HepG2 (cell line): Measurements from ENCODE around the gene CADM4. TPM values are rescaled to one million over a fixed set of nuclear protein-coding genes. Genes with fewer than 3 reads are reported as not detected.

Experiments used
- ARNT ChIP-seq: fragments of 450-650 bp; IDR thresholded peaks from 2 replicates; pipeline ENCODE4 v1.6.1; 2017
- DNMT1 ChIP-seq: sonication (generic); formaldehyde crosslinking; IDR thresholded peaks from 2 replicates; pipeline ENCODE4 v1.5.1; 2020; ENCODE audit warnings: mild to moderate bottlenecking, missing genetic modification reagents
- FOSL1 ChIP-seq: sonication (generic); formaldehyde crosslinking; IDR thresholded peaks from 2 replicates; pipeline ENCODE4 v1.9.0; 2021; ENCODE audit warnings: missing genetic modification reagents, borderline replicate concordance
- HNRNPK ChIP-seq: fragments of 200-400 bp; formaldehyde crosslinking; IDR thresholded peaks from 2 replicates; pipeline ENCODE4 v1.6.1; 2018; ENCODE audit warnings: low read length, low read depth, moderate library complexity, mild to moderate bottlenecking; ENCODE audit not compliant: poor library complexity, severe bottlenecking
- PITX1 ChIP-seq: sonication (generic); formaldehyde crosslinking; IDR thresholded peaks from 2 replicates; pipeline ENCODE4 v1.5.1; 2020; ENCODE audit warnings: mild to moderate bottlenecking, missing genetic modification reagents
- RFX5 ChIP-seq: IDR thresholded peaks from 2 replicates; pipeline ENCODE4 v1.6.1; 2011; ENCODE audit warnings: low read depth, low read length, improper control_type of control experiment
- TRIM24 ChIP-seq: sonication (generic); formaldehyde crosslinking; IDR thresholded peaks from 2 replicates; pipeline ENCODE4 v1.8.0; 2022; ENCODE audit warnings: mild to moderate bottlenecking, missing genetic modification reagents
- ZNF230 ChIP-seq: sonication (generic); formaldehyde crosslinking; IDR thresholded peaks from 2 replicates; pipeline ENCODE4 v1.4.0; 2020; ENCODE audit warnings: mild to moderate bottlenecking, missing genetic modification reagents
- ZNF367 ChIP-seq: sonication (generic); formaldehyde crosslinking; IDR thresholded peaks from 2 replicates; pipeline ENCODE4 v1.4.0; 2020; ENCODE audit warnings: missing genetic modification reagents, borderline replicate concordance
- ZNF430 ChIP-seq: sonication (generic); formaldehyde crosslinking; IDR thresholded peaks from 2 replicates; pipeline ENCODE4 v1.9.0; 2021; ENCODE audit warnings: mild to moderate bottlenecking, missing genetic modification reagents
- polyA plus RNA-seq, 8 experiments: library from polyadenylated mRNA; depleted of rRNA in 3 of 8; stranded (reverse) in 7 of 8; unstranded in 1 of 8; fragments of >200 nt; fragmentation: Illumina TruSeq in 4 of 8; extraction: Trizol in 4 of 8; gene quantifications; 2 replicates each; pipeline versions ENCODE4 v1.2.1 to v1.2.3, GENCODE V29; 2011 to 2016; ENCODE audit warnings: low read depth in 4 of 8, missing spikeins in 1 of 8, mixed read lengths in 1 of 8; ENCODE audit not compliant: insufficient read depth in 1 of 8
- total RNA-seq, 5 experiments: library from RNA; depleted of rRNA; stranded (reverse); fragments of >200 nt; fragmentation: Illumina TruSeq; extraction: Trizol; gene quantifications; 2 replicates each; pipeline ENCODE4 v1.2.3, GENCODE V29; 2016; ENCODE audit warnings: low read depth in 1 of 5
- TF ChIP-seq, protein P1 (sequence below): sonication (generic); formaldehyde crosslinking; IDR thresholded peaks from 2 replicates; pipeline ENCODE4 v1.9.0; 2021; ENCODE audit warnings: missing genetic modification reagents, mild to moderate bottlenecking, borderline replicate concordance
- TF ChIP-seq, protein P2 (sequence below): sonication (generic); formaldehyde crosslinking; conservative IDR thresholded peaks from 2 replicates; pipeline ENCODE4 v1.4.0; 2020; ENCODE audit warnings: missing genetic modification reagents
- TF ChIP-seq, protein P3 (sequence below): sonication (generic); formaldehyde crosslinking; IDR thresholded peaks from 2 replicates; pipeline ENCODE4 v1.4.0; 2020; ENCODE audit warnings: mild to moderate bottlenecking, missing genetic modification reagents
- TF ChIP-seq, protein P4 (sequence below): sonication (generic); formaldehyde crosslinking; IDR thresholded peaks from 2 replicates; pipeline ENCODE4 v1.4.0; 2020; ENCODE audit warnings: missing genetic modification reagents
- TF ChIP-seq, protein P5 (sequence below): sonication (generic); formaldehyde crosslinking; IDR thresholded peaks from 2 replicates; pipeline ENCODE4 v1.4.0; 2020; ENCODE audit warnings: mild to moderate bottlenecking, missing genetic modification reagents
- TF ChIP-seq, protein P6 (sequence below): sonication (generic); formaldehyde crosslinking; IDR thresholded peaks from 2 replicates; pipeline ENCODE4 v1.5.0; 2020; ENCODE audit warnings: missing genetic modification reagents
- TF ChIP-seq, protein P7 (sequence below): sonication (generic); formaldehyde crosslinking; IDR thresholded peaks from 2 replicates; pipeline ENCODE4 v1.5.1; 2020; ENCODE audit warnings: missing genetic modification reagents, mild to moderate bottlenecking, borderline replicate concordance
- TF ChIP-seq, protein P8 (sequence below): sonication (generic); formaldehyde crosslinking; IDR thresholded peaks from 2 replicates; pipeline ENCODE4 v1.4.0; 2020; ENCODE audit warnings: mild to moderate bottlenecking, missing genetic modification reagents

CADM4 gene
- total and polyA plus RNA-seq, 2 of the 13 experiments (the other 11 are each of a cell fraction or from before 2014, with no cell fraction given): 8.5 to 16.0 TPM

DNA sequence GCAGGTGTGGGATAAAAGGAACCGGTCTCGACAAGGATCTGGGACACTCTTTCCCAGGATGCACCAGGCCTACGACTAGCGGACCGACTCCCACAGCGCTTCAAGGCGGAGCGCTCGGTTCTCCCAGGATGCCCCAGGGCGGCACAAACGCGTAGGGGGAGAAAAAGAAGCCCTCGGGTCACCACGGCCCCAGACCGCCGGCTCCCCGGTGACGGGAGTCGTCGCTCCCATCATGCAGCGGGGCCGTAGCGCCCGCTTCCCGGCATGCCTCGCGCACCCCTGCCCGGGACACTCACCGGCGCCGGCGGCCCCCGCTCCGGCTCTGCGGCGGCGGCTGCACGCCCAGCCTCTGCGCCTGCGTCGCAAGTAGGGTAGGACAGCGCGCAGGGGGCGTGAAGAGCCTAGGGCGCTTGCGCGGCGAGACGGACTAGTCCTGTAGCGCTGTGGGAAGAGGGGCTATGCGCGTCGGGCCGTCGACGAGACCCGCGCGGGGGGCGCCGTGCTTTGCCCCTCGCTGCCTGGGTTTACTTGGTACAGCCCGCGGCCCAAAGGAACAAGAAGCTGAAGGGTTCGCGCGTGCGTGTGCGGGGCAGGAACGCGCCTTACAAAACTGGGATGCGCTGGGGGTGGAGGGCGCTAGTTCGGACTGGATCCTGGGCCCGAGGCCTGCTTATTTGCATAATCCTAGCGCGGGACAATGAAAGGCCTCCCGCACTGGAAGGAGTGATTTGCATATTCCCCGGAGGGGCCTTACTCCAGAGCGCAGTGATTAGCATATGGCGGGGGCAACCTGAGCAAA, 20.2 kb downstream of the CADM4 start, which contains the start of gene ZNF428 (continued):
- TF ChIP-seq, protein P1, sequence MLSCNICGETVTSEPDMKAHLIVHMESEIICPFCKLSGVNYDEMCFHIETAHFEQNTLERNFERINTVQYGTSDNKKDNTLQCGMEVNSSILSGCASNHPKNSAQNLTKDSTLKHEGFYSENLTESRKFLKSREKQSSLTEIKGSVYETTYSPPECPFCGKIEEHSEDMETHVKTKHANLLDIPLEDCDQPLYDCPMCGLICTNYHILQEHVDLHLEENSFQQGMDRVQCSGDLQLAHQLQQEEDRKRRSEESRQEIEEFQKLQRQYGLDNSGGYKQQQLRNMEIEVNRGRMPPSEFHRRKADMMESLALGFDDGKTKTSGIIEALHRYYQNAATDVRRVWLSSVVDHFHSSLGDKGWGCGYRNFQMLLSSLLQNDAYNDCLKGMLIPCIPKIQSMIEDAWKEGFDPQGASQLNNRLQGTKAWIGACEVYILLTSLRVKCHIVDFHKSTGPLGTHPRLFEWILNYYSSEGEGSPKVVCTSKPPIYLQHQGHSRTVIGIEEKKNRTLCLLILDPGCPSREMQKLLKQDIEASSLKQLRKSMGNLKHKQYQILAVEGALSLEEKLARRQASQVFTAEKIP (CRISPR knock-in tag): no peak
- TF ChIP-seq, protein P2, sequence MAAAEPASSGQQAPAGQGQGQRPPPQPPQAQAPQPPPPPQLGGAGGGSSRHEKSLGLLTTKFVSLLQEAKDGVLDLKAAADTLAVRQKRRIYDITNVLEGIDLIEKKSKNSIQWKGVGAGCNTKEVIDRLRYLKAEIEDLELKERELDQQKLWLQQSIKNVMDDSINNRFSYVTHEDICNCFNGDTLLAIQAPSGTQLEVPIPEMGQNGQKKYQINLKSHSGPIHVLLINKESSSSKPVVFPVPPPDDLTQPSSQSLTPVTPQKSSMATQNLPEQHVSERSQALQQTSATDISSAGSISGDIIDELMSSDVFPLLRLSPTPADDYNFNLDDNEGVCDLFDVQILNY: peak; percentile 38; the same call in 1 of the 2 replicates
- no peak for TF ChIP-seq TRIM24
- TF ChIP-seq, protein P3, sequence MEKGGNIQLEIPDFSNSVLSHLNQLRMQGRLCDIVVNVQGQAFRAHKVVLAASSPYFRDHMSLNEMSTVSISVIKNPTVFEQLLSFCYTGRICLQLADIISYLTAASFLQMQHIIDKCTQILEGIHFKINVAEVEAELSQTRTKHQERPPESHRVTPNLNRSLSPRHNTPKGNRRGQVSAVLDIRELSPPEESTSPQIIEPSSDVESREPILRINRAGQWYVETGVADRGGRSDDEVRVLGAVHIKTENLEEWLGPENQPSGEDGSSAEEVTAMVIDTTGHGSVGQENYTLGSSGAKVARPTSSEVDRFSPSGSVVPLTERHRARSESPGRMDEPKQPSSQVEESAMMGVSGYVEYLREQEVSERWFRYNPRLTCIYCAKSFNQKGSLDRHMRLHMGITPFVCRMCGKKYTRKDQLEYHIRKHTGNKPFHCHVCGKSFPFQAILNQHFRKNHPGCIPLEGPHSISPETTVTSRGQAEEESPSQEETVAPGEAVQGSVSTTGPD: no peak
- no peak for TF ChIP-seq HNRNPK
- peak; percentile 64; the same call in 1 of the 2 replicates for TF ChIP-seq PITX1 (CRISPR knock-in tag)
- TF ChIP-seq ZNF367: no peak; the same call in 1 of the 2 replicates
- no peak for TF ChIP-seq DNMT1 (CRISPR knock-in tag)
- no peak for TF ChIP-seq ZNF230 (CRISPR knock-in tag)
- TF ChIP-seq ARNT: no peak
- TF ChIP-seq, protein P4, sequence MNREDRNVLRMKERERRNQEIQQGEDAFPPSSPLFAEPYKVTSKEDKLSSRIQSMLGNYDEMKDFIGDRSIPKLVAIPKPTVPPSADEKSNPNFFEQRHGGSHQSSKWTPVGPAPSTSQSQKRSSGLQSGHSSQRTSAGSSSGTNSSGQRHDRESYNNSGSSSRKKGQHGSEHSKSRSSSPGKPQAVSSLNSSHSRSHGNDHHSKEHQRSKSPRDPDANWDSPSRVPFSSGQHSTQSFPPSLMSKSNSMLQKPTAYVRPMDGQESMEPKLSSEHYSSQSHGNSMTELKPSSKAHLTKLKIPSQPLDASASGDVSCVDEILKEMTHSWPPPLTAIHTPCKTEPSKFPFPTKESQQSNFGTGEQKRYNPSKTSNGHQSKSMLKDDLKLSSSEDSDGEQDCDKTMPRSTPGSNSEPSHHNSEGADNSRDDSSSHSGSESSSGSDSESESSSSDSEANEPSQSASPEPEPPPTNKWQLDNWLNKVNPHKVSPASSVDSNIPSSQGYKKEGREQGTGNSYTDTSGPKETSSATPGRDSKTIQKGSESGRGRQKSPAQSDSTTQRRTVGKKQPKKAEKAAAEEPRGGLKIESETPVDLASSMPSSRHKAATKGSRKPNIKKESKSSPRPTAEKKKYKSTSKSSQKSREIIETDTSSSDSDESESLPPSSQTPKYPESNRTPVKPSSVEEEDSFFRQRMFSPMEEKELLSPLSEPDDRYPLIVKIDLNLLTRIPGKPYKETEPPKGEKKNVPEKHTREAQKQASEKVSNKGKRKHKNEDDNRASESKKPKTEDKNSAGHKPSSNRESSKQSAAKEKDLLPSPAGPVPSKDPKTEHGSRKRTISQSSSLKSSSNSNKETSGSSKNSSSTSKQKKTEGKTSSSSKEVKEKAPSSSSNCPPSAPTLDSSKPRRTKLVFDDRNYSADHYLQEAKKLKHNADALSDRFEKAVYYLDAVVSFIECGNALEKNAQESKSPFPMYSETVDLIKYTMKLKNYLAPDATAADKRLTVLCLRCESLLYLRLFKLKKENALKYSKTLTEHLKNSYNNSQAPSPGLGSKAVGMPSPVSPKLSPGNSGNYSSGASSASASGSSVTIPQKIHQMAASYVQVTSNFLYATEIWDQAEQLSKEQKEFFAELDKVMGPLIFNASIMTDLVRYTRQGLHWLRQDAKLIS (CRISPR knock-in tag): no peak
- TF ChIP-seq, protein P5, sequence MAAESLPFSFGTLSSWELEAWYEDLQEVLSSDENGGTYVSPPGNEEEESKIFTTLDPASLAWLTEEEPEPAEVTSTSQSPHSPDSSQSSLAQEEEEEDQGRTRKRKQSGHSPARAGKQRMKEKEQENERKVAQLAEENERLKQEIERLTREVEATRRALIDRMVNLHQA (CRISPR knock-in tag): no peak
- TF ChIP-seq FOSL1: 0 out of 2 replicates have a peak, but pooled peaks have one; percentile 24
- peak; percentile 76 for TF ChIP-seq ZNF430 (CRISPR knock-in tag)
- TF ChIP-seq, protein P6, sequence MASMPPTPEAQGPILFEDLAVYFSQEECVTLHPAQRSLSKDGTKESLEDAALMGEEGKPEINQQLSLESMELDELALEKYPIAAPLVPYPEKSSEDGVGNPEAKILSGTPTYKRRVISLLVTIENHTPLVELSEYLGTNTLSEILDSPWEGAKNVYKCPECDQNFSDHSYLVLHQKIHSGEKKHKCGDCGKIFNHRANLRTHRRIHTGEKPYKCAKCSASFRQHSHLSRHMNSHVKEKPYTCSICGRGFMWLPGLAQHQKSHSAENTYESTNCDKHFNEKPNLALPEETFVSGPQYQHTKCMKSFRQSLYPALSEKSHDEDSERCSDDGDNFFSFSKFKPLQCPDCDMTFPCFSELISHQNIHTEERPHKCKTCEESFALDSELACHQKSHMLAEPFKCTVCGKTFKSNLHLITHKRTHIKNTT: peak; percentile 72
- TF ChIP-seq, protein P7, sequence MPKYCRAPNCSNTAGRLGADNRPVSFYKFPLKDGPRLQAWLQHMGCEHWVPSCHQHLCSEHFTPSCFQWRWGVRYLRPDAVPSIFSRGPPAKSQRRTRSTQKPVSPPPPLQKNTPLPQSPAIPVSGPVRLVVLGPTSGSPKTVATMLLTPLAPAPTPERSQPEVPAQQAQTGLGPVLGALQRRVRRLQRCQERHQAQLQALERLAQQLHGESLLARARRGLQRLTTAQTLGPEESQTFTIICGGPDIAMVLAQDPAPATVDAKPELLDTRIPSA (CRISPR knock-in tag): no peak
- TF ChIP-seq, protein P8, sequence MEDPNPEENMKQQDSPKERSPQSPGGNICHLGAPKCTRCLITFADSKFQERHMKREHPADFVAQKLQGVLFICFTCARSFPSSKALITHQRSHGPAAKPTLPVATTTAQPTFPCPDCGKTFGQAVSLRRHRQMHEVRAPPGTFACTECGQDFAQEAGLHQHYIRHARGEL (CRISPR knock-in tag): no peak
- TF ChIP-seq RFX5: no peak; the same call in 1 of the 2 replicates
